PC-9 (cell line): ENCODE data around the gene INHBE.

Experiments
- CTCF ChIP-seq: fragments of 200-600 bp; sonication (generic); conservative IDR thresholded peaks from 2 replicates; pipeline ENCODE4 v1.6.1; 2017; ENCODE audit warnings: mixed run types, antibody characterized with exemption, mild to moderate bottlenecking, moderate library complexity
- EZH2 ChIP-seq: fragments of 200-600 bp; sonication (generic); IDR thresholded peaks from 2 replicates; pipeline ENCODE4 v1.8.0; 2017; ENCODE audit warnings: antibody characterized with exemption, low read depth

DNA sequence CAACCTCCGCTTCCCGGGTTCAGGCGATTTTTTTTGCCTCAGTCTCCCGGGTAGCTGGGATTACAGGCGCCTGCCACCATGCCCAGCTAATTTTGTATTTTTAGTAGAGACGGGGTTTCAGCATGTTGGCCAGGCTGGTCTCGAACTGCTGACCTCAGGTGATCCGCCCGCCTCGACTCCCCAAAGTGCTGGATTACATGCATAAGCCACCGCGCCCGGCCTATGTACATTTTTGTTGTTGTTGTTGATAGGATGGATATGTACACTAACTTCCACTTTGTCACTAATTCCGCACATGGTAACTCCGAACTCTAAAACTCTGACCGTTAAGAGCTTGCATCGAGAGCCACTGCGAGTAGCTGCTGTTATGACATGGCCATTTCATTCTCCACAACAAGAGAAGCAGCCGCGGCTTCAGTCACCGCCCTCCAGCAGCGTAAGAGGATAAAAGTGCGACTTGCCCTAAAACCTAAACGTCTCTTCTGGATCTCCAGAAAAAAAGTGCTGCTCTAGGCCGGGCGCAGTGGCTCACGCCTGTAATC lies 32.0 kb downstream of the INHBE start:
- TF ChIP-seq CTCF: no peak
- TF ChIP-seq EZH2: no peak
